LHCN-M2 (cell line): ENCODE results near the gene CD70. TPM values are rescaled to one million over a fixed set of nuclear protein-coding genes. Genes with fewer than 3 reads are reported as not detected.
A peak's percentile ranks its signal among the peaks of the same experiment; 100 is the strongest.
"Not testable (repeated sequence)": the region's sequence is repeated elsewhere in the genome, so short reads cannot be mapped to it uniquely, and the experiment has no call there.

ENCODE experiments used
- DNase-seq: peaks from one replicate; pipeline ENCODE4 v3.0.0-alpha.2; 2012; ENCODE audit warnings: low read depth
- total RNA-seq: library from RNA; depleted of rRNA; stranded (reverse); fragments of >200 nt; gene quantifications from 2 replicates; pipeline ENCODE4 v1.2.3, GENCODE V29; 2014; rRNA removed

Gene CD70
- total RNA-seq, 1 experiment from 2014 or later: 3.3 TPM

- DNase-seq: no peak
These were observed 20.2 kb downstream of the CD70 start for GRCh38 chr19:6570764-6571163.

- DNase-seq: no peak
These were observed 22.1 kb downstream of the CD70 start for GRCh38 chr19:6568816-6569215.

- no peak for DNase-seq
These were observed 22.9 kb downstream of the CD70 start for GRCh38 chr19:6568010-6568526.

- DNase-seq: not testable (repeated sequence)
These were observed 24.2 kb downstream of the CD70 start for GRCh38 chr19:6566727-6567126.

- DNase-seq: peak; percentile 40
These were observed 26.6 kb downstream of the CD70 start for GRCh38 chr19:6564393-6564792.

- not testable (repeated sequence) for DNase-seq
These were observed 28.5 kb downstream of the CD70 start for GRCh38 chr19:6562437-6562836.

- peak; percentile 11 for DNase-seq
These were observed 34.3 kb downstream of the CD70 start for GRCh38 chr19:6556480-6557195.

- no peak for DNase-seq
These were observed 34.9 kb downstream of the CD70 start for GRCh38 chr19:6556043-6556449.

- DNase-seq: no peak
These were observed 39.1 kb downstream of the CD70 start for GRCh38 chr19:6551607-6552450.

GRCh38 chr19:6551091-6551490 lies 39.9 kb downstream of the CD70 start:
- no peak for DNase-seq

GRCh38 chr19:6550679-6551078 lies 40.3 kb downstream of the CD70 start:
- not testable (repeated sequence) for DNase-seq

GRCh38 chr19:6543866-6544347 lies 47.0 kb downstream of the CD70 start:
- DNase-seq: no peak

- DNase-seq: no peak
These were observed 49.8 kb downstream of the CD70 start for GRCh38 chr19:6540918-6541689.

GRCh38 chr19:6539514-6539913 lies 51.4 kb downstream of the CD70 start:
- DNase-seq: no peak

Other genes with a start within 250 kb of the CD70 start
- gene CLPP, start 229.6 kb downstream of the CD70 start, total RNA-seq: 107 and 126 TPM in 2 replicates
- 25.4 and 35.0 TPM in 2 replicates for gene ALKBH7, start 218.4 kb downstream of the CD70 start, total RNA-seq
- 0.69 and 0.90 TPM in 2 replicates for gene PSPN, start 215.2 kb downstream of the CD70 start, total RNA-seq
- 59.4 and 64.3 TPM in 2 replicates for gene GTF2F1, start 198.0 kb downstream of the CD70 start, total RNA-seq
- gene KHSRP, start 166.3 kb downstream of the CD70 start, total RNA-seq: 127 and 142 TPM in 2 replicates
- gene SLC25A41, start 157.4 kb downstream of the CD70 start, total RNA-seq: not detected in 2 replicates
- 5.5 TPM in 2 replicates for gene SLC25A23, start 131.4 kb downstream of the CD70 start, total RNA-seq
- gene CRB3, start 126.9 kb downstream of the CD70 start, total RNA-seq: not detected in 2 replicates
- gene DENND1C, start 109.4 kb downstream of the CD70 start, total RNA-seq: not detected in 2 replicates
- not detected in 2 replicates for gene TUBB4A, start 88.8 kb downstream of the CD70 start, total RNA-seq
- 1.3 and 1.7 TPM in 2 replicates for gene TNFSF9, start 60.1 kb downstream of the CD70 start, total RNA-seq
- gene TNFSF14, start 79.0 kb upstream of the CD70 start, total RNA-seq: not detected in 2 replicates
- 0.71 and 1.1 TPM in 2 replicates for gene C3, start 129.5 kb upstream of the CD70 start, total RNA-seq
- gene GPR108, start 146.4 kb upstream of the CD70 start, total RNA-seq: 47.6 and 55.9 TPM in 2 replicates
- 45.6 and 49.1 TPM in 2 replicates for gene TRIP10, start 148.5 kb upstream of the CD70 start, total RNA-seq
- not detected in 2 replicates for gene SH2D3A, start 176.3 kb upstream of the CD70 start, total RNA-seq
- gene VAV1, start 181.6 kb upstream of the CD70 start, total RNA-seq: not detected in 2 replicates